ENCODE data around the gene FXYD3.
"Not testable (repeated sequence)": the region's sequence is repeated elsewhere in the genome, so short reads cannot be mapped to it uniquely, and the experiment has no call there.

FXYD3 gene

DNA sequence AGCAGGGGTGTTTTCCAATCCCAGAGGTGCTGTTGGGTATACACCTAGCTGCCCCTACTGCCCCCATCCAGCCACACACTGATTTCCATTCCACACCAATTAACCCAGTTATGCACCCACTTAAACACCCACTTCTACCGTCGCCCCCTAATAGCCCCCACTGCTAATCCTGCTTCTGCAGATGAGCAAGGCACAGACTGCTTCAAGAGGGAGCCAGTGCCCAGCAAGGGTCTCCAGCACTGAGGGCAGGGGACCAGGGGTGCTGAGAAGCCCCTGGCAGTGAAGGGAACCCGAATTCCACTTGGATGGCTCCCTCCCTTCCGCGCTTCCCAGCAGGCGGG lies 28.6 kb downstream of the FXYD3 start:
- DNase-seq, result no peak

DNA sequence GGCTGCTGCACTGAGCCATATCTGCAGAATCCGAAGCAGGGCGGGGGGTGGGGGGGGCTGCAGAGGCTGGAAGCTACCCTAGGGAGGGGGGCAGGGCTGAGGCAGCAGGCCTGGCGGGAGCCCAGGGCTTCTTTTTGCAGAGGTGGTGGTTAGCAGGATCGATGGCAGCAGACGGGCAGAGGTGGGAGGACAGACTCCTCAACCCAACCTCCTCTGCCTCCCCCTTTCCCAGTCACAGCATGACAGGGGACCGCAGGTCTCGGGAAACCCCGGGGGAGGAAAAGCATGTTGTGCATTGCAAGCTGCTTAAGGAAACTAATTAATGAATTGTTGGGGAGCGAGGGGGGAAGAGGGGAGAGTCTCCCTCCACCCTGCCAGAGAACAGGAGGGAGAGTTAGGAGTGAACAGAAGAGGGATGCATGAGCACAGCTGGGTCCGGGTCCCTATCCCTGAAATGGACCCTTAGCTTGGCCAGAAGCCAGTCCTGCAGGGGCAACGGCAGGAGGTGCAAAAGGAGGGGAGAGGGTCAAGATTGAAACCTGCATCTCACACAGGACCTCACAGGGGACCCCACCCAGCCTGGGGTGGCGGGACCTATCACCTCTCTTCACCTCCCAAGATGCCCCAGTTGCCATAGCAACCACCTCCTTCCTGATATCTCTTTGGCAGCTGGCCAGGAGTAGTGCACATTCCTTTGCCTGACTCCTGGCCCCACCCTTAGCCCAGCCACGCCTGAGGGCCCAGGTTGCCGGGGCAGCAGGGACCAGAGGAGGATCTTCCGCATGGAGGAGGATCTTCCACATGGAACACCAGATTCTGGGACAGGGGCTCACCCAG lies 29.2 kb downstream of the FXYD3 start:
- no peak for DNase-seq

DNA sequence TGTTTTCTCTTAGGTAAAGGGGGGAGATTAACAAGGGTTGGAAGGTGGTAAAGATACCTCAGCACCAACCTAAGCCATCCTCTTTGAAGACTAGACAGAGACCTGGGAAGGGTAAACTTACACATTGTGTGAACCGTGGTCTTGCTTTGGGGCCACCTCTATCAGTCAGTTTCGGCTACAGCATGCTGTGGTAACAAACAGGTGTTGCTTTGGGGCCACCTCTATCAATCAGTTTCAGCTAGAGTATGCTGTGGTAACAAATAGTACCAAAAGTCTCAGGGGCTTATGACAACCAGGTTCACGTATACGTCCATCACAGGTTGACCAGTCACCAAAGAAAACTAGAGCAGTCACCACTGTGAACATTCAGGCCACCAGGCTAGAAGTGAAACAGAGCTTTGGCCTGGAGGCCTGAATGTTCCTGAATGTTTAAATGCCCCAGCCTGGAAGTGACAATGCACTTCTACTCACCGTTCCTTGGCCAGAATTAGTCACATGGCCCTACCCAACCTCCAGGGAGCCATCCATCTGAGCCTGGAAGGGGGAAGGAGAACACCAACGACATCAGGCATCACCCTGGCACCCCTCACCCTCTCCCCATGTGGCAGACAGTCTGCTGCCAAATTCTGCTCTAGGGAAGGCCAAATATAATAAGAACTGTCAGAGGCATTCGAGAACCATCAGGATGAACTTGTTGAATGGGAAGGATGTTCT lies 31.3 kb downstream of the FXYD3 start:
- no peak for DNase-seq

- no peak for DNase-seq
Observed at GRCh38 chr19:35149463-35149862, 33.8 kb downstream of the FXYD3 start.

GRCh38 chr19:35150445-35150844 lies 34.8 kb downstream of the FXYD3 start:
- no peak for DNase-seq

DNA sequence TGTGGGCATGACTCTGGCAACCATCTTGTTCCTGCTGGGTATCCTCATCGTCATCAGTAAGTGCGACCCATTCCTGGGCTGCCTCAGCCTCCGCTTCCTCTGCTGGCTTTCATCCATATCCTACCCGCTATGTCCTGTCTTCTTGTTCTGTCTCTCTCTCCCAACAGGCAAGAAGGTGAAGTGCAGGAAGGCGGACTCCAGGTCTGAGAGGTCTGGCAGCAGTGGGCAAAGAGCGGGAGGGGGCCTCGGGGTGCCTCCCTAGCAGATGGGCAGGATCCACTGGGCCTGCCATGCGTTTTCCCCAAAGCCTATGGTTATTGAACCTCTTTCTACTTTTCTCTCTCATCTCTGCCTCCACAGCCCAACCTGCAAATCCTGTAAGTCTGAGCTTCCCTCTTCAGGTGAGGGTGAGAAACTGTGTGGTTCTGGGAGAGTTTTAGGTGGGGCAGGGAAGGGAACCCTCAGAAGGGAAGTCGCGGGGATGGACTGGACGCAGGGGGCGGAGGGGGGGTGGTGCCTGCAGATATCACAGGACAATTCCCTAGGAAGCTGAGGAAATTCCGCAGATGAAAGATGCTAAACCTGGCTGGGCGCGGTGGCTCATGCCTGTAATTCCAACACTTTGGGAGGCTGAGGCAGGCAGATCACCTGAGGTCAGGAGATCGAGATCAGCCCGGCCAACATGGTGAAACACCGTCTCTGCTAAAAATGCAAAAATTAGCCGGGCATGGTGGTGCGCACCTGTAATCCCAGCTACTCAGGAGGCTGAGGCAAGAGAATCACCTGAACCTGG lies 35.8 kb downstream of the FXYD3 start:
- DNase-seq, result no peak

GRCh38 chr19:35153129-35153522 lies 37.5 kb downstream of the FXYD3 start:
- not testable (repeated sequence) for DNase-seq

DNA sequence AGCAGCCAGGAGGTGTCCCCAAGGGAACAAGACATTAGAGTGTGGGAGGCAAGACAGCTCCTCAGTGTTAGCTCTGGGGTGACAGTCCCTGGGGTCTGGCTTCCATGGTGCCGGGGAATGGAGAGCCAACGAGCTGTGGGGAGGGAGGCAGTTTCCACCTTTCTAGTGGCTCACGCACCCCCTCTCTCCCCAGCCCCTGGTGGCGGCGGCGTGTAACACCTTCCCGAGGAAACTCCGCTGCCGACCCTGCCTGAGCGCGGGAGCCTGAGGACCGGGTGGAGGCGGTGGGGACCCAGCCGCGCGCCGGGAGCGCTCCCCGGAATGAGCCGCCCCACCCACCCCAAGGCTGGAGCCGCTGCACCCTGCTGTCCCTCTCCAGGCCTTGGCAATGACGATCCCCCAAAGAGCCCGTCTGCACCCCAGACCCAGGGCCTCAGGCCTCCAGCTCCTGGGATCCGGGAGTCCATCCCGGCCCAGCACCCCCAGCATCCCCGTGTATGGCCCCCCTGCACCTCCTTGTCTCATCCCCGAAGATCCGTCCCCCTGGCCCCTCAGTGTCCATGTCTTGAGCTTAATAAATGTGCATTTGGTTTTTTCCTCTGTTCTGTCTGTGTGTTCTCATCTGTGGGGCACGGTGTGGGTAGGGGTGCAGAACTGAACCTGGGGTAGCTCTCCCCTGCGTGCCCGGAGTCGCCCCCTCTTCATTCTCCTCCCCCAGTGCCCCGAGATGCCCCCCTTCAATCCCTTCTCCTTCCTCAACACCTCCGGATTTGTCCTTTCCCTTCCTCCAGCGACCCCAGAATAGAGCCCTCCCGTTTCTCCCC lies 38.3 kb downstream of the FXYD3 start:
- no peak for DNase-seq

DNA sequence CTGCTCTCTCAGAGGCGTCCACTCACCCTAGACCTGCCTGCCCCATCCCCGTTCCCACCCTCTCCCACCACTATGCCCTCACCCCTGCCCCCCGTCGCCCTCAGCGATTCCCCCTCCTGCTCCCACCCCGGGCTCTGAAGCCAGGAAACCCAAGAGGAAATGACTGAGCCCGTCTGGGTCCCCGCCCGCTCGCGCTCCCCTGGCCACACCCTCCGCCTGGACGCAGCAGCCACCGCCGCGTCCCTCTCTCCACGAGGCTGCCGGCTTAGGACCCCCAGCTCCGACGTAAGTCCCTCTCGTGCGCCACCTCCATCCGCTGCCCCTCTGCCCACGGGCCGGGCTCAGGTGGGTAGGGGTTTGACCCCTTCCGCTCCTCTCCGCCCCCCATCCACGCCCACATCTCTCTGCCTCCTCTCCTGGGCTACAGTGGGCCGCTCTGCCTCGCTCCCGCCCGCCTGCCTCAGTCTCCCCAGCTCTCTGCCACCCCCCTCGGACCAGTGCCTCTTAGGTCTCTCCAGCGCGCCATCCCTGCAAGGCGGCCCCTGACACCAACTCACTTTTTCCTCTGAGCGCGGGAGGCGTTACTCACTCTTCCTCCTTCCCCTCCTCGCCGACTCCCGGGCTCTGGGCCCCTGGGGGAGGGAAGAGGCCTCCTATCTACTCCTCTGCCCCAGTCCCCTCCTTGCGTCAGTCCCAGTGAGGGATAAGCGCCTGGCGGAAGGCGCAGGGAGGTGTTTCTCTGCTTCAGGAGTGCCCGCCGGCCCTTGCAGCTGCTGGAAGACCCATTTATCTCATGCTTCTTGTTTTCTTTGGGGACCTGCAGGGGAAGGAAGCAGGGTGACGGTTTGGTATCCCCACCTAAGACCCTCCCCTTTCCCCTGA lies 39.1 kb downstream of the FXYD3 start, which contains the start of gene FXYD5:
Gene FXYD5, plus strand, starts transcription at position 211 of the 882 bp plus-strand sequence. CDS start 816 bp downstream, outside the sequence.
- DNase-seq, result no peak

- DNase-seq, result no peak
Observed at GRCh38 chr19:35155441-35155840, 39.8 kb downstream of the FXYD3 start.

- DNase-seq, result no peak
Observed at GRCh38 chr19:35155981-35156672, 40.5 kb downstream of the FXYD3 start.

GRCh38 chr19:35156673-35157014 lies 41.0 kb downstream of the FXYD3 start:
- no peak for DNase-seq

GRCh38 chr19:35157431-35157830 lies 41.8 kb downstream of the FXYD3 start:
- DNase-seq, result no peak

DNA sequence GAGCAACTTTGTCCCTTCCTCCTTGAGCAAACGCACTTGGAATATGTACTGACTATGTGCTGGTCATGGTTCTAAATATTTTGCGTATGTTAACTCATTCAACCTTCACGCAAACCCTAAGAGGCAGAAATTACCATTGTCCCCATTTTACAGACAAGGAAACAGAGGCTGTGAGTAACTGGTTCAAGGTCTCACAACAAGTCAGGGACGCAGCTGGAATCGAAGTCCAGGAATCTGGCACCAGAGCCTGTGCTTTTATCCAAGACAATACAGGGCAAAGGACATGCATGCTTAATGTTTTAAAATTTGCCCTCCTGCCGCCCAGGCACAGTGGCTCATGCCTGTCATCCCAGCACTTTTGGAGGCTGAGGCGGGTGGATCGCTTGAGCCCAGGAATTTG lies 44.0 kb downstream of the FXYD3 start:
- DNase-seq, result no peak

DNA sequence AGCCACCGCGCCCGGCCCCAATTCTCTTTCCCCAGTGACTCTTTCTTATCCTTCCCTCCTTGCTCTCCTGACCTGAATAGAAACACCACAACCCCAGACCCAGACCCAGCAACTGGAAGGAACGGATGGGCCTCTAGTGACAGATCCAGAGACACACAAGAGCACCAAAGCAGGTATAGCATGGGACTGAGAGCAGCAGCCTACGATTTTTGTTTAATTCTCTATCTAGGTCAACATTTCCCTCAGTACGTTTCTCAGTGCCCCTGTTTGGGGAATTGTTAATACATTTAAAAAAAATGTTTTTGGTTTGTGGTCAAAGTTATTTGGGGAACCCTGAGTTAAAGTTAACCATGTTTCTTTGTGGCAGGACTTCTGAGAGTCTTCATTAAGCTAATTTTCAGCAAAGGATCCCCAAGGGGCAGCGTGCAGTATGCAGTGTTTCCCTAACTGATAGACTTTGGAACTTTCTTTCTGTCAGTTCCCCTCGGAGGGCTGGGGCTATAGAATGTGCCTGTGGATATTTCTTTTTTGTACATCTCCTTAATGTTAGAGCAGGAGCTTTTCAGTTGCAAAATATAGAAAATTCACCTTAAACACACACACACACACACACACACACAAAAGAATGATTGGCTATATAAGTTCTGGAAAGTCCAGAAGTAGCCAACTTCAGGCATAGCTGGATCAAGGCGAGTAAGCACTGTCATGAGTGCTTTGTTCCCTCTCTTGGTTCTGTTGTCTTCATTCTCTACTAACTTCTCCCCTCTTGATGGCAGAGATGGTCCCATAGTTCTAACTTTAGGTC lies 45.2 kb downstream of the FXYD3 start:
- no peak for DNase-seq

- DNase-seq, result no peak
Observed at GRCh38 chr19:35161434-35161743, 45.8 kb downstream of the FXYD3 start.

DNA sequence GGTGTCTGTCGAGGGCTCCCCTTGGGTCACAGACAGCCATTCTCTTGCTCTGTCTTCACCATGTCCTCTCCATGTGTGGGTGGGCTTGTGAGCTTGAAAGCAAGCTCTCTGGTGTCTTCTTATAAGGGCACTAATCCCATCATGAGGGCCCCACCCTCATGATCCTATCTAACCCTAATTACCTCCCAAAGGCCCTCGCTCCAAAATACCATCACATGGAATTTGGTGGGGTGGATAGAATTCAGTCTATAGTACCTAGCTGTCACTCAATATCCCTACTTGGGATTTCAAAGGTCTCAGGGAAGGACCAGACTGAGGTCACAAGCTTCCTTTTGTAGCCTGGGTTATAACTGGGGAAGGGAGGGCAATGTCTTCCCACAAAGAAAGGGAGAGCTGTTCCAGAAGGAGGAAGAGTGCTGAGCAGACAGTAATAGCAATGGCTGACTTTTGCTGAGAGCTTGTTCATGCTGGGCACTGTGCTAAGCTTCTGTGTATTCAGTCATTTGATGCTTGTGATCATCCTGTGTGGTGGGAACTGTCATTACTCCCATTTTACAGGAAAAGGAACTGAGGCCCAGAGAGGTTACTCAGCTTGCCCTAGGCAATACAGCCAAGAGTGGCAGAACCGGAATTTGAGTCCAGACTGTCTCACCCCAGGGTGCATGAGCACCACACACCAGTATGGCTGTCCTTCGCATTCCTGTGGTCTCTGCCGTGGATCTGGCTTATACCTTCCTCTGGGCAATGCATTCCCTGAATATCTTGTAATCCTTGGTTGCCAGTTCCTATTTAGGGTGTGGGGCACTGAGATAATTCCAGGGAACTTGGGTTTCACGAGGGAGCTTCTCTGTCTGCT lies 47.1 kb downstream of the FXYD3 start:
- DNase-seq, result no peak

DNA sequence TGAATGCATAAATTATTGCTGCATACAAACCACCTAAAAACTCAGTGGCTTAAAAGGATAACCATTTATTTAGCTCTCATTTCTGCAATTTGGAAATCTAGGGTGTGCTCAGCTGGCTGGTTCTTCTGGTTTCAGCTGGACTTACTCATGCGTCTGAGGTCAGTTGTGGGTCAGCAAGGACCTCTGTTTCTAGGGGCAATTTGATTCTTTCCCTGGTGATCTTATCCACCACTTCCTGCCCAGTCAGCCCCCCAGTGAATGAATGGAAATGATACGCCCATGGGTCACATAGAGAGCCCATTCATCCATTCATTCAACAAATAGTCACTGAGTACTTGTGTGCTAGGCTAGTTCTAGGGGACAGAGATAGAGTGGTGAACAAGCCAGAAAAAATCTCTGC lies 48.8 kb downstream of the FXYD3 start:
- no peak for DNase-seq

Measured in NCI-H1694 (cell line).